ENCODE data around the gene PLEKHH2.
A peak's percentile ranks its signal among the peaks of the same experiment; 100 is the strongest.

DNA sequence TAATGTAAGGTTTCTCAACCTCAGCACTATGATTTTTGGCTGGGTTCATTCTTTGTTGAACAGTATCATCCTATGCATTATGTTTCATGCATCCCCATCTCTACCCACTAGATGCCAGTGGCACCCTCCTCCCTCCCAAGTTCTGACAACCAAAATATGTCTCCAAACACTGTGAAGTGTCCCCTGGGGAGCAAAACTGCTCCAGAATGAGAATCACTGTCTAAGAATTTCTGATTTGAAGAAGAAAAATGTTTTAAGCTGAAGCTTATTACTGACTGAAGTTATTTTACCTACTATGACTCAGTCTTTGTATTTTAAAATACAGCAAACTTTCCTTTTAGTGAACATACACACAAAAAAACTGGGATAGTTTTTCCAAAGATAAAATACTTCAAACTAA is 44.6 kb upstream of the PLEKHH2 start:
- TF ChIP-seq CTCF (IDR thresholded peaks at IDR 0.05; ENCODE audit: borderline replicate concordance, extremely low read depth, low read length, poor library complexity, severe bottlenecking) (peak; percentile 18), EZH2 (IDR thresholded peaks at IDR 0.05; ENCODE audit: borderline replicate concordance, low read depth, low read length, severe bottlenecking) (no peak)

Measured in DND-41 (cell line).